ENCODE data around the gene BBS12.

GRCh38 chr4:122764821-122765215, 32.3 kb downstream of the BBS12 start:
- TF ChIP-seq POLR2AphosphoS5 (IDR thresholded peaks at IDR 0.05) (no peak), EP300 (IDR thresholded peaks at IDR 0.05) (no peak)
- TF ChIP-seq, protein P1, sequence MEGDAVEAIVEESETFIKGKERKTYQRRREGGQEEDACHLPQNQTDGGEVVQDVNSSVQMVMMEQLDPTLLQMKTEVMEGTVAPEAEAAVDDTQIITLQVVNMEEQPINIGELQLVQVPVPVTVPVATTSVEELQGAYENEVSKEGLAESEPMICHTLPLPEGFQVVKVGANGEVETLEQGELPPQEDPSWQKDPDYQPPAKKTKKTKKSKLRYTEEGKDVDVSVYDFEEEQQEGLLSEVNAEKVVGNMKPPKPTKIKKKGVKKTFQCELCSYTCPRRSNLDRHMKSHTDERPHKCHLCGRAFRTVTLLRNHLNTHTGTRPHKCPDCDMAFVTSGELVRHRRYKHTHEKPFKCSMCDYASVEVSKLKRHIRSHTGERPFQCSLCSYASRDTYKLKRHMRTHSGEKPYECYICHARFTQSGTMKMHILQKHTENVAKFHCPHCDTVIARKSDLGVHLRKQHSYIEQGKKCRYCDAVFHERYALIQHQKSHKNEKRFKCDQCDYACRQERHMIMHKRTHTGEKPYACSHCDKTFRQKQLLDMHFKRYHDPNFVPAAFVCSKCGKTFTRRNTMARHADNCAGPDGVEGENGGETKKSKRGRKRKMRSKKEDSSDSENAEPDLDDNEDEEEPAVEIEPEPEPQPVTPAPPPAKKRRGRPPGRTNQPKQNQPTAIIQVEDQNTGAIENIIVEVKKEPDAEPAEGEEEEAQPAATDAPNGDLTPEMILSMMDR (IDR thresholded peaks at IDR 0.05), result no peak

Measured in esophagus muscularis mucosa (tissue), 4 donors.